ENCODE measurements around the gene PHKA2. TPM values are rescaled to one million over a fixed set of nuclear protein-coding genes. Genes with fewer than 3 reads are reported as not detected.

The PHKA2 gene
- total RNA-seq, 2 donors from 2014 or later, result 25.1 to 25.9 TPM

DNA sequence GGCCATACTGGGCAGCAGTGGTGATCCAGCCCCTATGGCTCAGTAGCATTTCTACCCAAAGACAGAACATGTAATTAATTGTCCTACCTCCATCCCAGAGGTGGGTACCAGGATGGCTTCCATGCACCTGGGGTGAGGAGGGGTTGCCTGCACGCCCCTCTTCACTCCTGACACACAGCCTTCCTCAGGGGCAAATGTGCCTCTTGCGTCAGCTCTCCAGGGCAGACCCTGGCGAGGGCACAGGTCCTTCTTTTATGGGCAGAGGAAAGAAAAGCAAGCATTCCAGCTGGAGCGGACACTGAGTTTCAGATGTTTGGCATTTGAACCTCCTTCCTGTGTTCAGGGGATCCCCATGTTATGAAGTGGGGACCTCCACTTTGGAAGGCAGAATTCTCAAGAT, 95.6 kb downstream of the PHKA2 start:
- no peak for ATAC-seq
- DNase-seq (ENCODE audit: low spot score in 2 of 2), result no peak
- Mint-ChIP-seq H3K36me3 (no peaks in the 10 kb centered on the region), H3K27ac (no peak overlapping the region), H3K9me3 (no peaks in the 10 kb centered on the region)

DNA sequence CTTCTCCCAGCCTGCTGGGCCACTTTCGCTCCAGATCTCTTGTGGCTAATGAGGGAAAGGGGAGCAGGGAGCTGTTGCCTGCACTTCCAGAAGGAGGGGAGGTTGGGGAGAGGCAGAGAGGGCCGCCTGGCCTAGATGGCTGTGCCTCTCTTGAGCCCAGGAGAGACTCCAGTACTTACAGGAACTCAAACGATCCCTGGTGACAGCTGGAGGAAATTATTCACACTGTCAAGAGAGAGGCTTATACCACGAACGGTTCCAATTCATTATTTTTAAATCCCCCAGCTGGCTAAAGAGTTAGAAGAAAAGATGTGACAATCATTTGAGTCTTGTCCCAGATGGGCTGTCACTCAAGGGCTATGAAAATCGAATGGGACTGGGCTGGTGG, 96.1 kb downstream of the PHKA2 start:
- ATAC-seq (no peak), DNase-seq (ENCODE audit: low spot score in 2 of 2) (no peak)
- Mint-ChIP-seq H3K36me3 (no peaks in the 10 kb centered on the region), H3K27ac (peak overlapping the region in 1 of 2 donors; percentile 83), H3K9me3 (no peaks in the 10 kb centered on the region)

DNA sequence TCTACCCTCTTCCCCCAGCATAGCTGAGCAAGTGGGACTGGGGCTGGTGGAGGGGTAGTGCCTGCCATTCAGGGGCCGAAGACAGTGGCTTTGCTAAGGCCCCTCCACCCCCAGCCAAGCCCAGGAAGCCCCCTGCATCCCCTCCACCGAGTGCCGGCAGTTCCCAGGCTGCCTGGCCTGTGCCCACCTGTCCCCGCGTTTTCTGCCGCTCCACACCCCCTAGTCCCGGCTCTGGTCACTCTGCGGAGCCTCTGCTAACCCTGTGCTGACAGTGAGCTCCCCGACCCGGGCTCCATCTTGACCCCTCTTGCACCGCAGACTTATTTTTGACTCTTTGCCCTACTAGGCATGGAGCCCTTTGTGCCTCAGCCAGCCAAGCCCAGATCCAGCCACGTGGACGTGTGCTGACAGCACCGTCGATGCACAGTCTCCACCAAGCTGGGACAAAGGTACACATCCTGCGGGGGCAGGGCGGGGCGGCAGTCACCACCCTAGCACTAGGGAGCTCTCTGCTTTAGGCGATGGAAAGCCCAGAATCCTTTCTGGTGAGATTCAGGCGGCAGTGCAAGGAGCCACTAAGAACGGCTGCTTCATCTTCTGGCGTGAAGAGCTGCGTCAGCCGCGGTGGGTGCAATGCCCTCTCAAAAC, 96.6 kb downstream of the PHKA2 start:
- ATAC-seq (no peak), DNase-seq (ENCODE audit: low spot score in 2 of 2) (no peak)
- Mint-ChIP-seq H3K9me3 (no peaks in the 10 kb centered on the region), H3K27ac (peak overlapping the region; percentile 83 to 95), H3K36me3 (no peaks in the 10 kb centered on the region)

DNA sequence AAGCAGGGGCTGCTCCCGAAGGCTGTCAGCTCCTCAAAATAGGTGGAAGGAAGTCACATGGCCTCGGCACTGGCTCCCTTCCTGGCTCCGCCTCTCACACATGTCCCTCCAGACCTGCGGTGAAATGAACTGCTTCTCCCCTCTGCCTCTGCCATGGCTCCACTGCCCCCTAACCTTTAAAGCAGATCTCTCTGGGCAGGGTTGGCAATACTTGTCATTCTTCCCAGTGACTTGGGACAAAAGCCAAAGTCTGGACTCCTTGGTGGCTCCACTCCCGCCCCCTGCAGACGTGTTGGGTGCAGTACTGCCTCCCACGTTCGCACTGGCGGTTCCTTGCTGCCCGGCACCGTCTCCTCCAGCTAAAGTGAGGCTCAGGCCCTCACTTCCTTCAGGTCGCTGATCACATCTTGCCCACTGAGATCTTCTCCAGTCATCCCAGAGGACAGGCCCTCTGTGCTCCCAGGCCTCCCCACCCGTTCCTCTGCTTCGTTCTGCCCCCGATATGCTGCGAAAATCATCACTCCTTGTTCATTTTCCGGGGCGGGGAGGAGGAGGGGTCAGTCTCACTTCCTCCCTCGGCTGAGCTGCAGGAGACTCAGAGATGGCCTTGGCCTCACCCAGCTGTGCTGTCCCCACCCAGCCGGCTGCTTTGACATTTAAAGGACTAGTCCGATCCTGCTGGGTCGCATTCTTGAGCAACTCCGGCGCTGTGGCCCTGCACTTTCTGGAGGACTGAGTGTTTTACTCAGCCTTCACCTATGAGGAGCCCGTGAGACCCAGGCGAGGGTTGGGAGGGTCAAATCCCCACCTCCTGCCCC, 97.4 kb downstream of the PHKA2 start:
- H3K9me3 Mint-ChIP-seq, result no peaks in the 10 kb centered on the region
- peak; percentile 73 to 80 for ATAC-seq
- peak overlapping the region; percentile 83 to 95 for H3K27ac Mint-ChIP-seq
- DNase-seq (ENCODE audit: low spot score in 2 of 2), result peak; percentile 30 to 59
- H3K36me3 Mint-ChIP-seq, result no peaks in the 10 kb centered on the region

DNA sequence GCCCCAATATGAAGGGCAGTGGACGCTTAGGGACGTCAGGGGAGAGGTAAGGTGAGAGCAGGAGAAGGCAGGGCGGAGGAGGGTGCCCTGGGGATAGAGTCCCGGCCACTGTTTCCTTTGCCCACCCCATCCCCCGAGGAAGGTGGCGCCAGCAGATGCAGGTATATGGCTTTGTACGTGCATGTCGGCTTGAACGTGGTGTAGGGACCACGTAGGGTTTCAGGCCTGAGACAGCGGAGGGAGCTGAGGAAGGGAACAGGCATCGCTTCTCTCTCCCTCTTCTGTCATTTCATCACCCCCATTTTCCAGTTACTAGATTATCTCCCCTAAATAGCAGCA, 97.9 kb downstream of the PHKA2 start:
- Mint-ChIP-seq H3K27ac (peak overlapping the region; percentile 83 to 95), H3K9me3 (no peaks in the 10 kb centered on the region), H3K36me3 (no peaks in the 10 kb centered on the region)
- ATAC-seq (peak in 1 of 2 donors; percentile 39), DNase-seq (ENCODE audit: low spot score in 2 of 2) (no peak)

DNA sequence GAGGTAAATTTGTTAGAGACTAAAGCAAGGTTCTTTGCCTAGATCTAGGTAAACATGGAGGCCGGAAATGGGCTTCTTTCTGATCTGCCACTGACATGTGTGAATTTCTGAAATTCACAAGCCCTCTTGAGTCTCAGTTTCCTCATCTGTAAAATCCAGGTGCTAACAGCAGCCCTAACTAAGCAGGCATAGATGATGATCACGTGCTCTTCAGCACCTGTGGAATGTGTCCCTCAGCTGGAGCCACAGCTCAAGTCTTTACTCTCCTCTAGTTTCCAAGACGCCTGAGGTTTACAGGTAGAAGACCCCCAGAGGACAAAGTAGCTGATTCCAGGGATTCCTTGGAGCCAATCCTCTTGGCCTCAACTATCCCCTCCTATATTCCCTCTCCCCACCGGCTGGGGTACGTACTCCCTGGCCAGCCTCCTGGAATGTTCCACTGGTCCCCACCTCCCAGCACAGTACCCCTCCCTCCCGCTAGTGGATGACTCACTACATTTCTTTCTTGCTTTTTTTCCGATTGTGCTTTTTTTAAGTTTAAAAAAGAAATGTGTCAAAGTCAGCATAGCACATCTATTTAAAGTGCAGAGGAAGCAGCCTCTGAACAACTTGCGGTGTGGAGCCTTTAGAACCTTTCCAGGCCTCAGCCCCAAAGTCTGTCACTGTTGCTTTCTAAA, 98.4 kb downstream of the PHKA2 start:
- DNase-seq (ENCODE audit: low spot score in 2 of 2), result no peak
- H3K36me3 Mint-ChIP-seq, result no peaks in the 10 kb centered on the region
- no peaks in the 10 kb centered on the region for H3K9me3 Mint-ChIP-seq
- ATAC-seq, result peak; percentile 19 to 42
- peak overlapping the region; percentile 83 to 89 for H3K27ac Mint-ChIP-seq

DNA sequence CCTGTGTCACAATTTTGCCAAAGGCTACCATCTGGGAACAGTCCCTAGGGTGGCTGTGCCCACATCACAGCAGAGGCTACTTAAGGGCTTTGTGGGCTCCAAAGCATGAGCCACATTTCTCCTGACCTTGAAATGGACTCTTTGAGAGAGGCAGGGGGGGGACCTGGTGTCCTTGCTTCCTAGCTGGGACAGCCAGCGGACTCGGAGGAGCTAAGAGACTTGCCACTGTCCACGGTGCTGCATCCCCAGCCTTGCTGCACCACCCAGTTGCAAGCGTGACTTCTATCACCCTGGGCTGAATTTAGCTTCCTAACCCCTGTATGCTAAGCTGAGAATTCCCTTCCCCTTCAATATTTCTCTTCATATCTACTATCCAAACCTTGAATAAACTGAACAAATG, 99.0 kb downstream of the PHKA2 start:
- DNase-seq (ENCODE audit: low spot score in 2 of 2) (no peak), ATAC-seq (no peak)
- peak overlapping the region in 1 of 2 donors; percentile 83 for H3K27ac Mint-ChIP-seq
- H3K36me3 Mint-ChIP-seq, result no peaks in the 10 kb centered on the region
- no peaks in the 10 kb centered on the region for H3K9me3 Mint-ChIP-seq

DNA sequence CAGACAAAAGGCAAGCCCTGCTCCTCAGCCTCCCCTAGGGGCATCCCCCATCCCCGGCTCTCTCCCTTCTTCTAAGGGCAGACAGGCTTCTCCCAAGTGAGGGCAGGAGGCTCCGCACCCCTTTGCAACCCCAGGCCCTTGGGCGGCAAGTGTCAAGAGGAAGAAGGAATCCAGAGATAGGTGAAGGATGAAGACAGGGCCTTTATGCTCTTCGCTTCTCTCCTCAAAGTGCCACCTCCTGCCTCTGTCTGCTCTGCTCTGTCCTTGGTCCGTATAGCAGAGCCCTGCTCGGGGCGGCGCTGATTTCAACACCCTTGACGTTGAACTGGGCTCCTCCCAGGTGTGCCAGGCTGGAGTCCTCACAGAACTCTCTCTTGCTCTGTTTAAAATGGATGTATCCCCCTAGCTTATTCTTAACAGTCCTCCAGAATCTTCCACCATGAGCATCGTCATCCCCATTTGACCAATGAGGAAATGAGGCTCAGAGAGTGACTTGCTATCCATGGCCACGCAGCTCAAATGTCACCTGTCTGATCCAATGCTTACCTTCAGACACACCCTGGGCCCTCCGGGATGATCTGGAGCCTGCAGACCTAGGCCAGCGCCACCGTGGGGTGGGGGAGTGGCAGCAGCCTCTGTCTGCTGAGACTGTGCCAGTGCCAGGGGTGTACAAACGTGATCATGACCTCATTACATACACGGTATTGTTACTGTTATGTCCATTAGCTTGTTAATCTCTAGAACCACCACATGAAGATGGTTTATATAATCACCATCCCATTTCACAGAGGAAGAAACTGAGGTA, 99.8 kb downstream of the PHKA2 start:
- Mint-ChIP-seq H3K36me3 (no peaks in the 10 kb centered on the region), H3K27ac (peak overlapping the region in 1 of 2 donors; percentile 77), H3K9me3 (no peaks in the 10 kb centered on the region)
- no peak for ATAC-seq
- DNase-seq (ENCODE audit: low spot score in 2 of 2), result no peak

DNA sequence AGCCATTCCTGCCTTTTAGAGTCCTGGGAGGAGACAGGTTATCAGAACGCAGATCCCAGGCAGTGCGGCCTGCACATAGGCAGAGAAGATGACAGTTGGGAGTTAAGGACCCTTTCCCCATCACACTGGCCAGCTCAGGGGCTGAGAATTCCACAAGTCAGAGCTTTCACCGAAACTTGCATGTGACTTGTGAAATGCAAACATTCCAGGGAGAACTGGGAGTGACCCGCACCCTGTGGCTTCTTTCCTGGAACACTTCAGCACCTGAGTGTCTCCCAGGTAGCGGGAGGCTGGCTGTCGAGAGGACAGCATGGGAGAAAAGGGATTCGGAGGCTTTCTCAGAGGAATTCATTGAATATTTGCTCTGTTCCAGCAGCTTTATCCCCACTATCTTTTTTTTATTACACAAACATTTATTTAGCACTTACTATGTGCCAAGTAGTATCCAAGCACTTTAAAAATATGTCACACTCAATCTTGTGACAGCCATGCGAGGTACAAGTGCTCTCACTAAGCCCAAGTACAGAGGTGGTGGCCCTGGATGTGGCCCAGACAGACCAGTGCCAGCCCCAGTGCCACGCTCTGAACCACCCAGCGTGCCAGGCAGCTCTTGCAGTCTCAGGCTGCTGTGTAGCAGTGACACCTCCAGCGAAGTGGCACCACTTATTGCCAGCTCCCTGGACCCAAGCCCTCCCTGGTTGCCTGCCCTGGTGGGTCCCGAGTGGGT, 100.5 kb downstream of the PHKA2 start:
- ATAC-seq (no peak), DNase-seq (ENCODE audit: low spot score in 2 of 2) (no peak)
- H3K36me3 Mint-ChIP-seq, result no peaks in the 10 kb centered on the region
- no peaks in the 10 kb centered on the region for H3K9me3 Mint-ChIP-seq
- no peak overlapping the region for H3K27ac Mint-ChIP-seq

DNA sequence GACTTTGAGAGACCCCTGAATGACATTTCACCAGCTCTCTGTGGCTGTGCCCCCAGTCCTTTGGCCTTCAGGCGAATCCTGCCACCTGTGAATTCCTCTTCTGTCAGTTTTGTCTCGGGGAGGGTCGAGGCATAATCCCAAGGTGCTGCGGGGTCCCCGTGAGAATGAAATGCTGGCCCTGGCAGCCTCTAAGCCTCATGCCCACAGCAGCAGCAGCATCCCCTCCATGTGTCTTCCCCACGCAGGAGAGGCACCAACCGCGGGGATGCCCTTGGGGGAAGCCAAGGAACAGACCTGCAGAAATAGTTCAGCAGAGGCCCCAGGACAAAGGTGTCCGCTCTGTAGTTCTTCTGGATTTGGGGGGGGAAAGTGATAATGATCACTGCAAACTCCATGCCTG, 104.8 kb downstream of the PHKA2 start:
- Mint-ChIP-seq H3K9me3 (no peaks in the 10 kb centered on the region), H3K27ac (no peak overlapping the region), H3K36me3 (no peaks in the 10 kb centered on the region)
- ATAC-seq (no peak), DNase-seq (ENCODE audit: low spot score in 2 of 2) (no peak)

DNA sequence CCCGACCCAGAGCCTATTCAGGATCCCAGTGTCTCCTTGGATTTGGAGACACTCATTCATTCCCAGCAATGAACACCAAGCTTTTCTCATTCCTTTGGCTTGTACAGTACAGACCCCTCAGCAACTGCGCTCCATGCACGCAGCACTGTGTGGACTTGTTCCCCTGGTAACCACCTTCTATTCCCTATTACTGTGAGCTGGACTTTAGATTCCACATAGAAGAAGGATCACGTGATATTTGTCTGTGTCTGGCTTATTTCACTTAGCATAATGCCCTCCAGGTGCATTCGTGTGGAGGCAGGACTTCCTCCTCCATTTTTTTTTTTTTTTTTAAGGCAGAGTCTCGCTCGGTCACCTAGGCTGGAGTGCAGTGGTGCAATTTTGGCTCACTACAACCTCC, 106.4 kb downstream of the PHKA2 start:
- ATAC-seq, result no peak
- DNase-seq (ENCODE audit: low spot score in 2 of 2), result no peak
- H3K27ac Mint-ChIP-seq, result no peak overlapping the region
- no peaks in the 10 kb centered on the region for H3K36me3 Mint-ChIP-seq
- no peaks in the 10 kb centered on the region for H3K9me3 Mint-ChIP-seq

DNA sequence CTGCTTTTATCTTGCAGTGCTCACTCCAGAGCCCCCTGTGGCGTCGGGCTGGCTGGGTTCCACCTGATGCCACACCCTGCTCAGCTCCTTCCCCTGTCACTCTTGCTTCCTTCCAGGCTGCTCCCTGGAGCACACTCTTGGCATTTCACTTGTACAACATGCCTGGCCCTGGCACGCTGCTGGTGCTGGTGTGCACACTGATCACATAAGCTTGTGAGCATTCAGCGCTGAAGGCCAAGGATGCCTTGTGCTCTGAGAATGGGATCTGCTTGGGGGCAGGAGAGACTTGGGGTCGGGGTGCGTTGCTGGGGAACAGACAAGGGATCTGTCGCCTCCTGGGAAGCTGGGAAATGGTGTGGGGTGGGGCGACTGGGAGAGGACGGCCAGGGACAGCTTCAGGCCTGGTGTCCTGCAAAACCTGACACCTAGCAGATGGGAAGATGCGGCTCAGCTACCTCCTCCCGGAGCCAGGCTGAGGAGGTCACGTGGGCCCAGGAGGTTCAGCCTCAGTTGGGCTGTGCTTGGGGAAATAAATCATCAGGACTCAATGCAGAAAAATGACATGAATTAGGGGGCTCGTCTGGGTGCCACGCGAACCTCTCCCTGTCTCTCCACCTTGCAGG, 108.5 kb downstream of the PHKA2 start:
- DNase-seq (ENCODE audit: low spot score in 2 of 2), result no peak
- no peaks in the 10 kb centered on the region for H3K36me3 Mint-ChIP-seq
- H3K9me3 Mint-ChIP-seq, result no peaks in the 10 kb centered on the region
- no peak for ATAC-seq
- H3K27ac Mint-ChIP-seq, result no peak overlapping the region

DNA sequence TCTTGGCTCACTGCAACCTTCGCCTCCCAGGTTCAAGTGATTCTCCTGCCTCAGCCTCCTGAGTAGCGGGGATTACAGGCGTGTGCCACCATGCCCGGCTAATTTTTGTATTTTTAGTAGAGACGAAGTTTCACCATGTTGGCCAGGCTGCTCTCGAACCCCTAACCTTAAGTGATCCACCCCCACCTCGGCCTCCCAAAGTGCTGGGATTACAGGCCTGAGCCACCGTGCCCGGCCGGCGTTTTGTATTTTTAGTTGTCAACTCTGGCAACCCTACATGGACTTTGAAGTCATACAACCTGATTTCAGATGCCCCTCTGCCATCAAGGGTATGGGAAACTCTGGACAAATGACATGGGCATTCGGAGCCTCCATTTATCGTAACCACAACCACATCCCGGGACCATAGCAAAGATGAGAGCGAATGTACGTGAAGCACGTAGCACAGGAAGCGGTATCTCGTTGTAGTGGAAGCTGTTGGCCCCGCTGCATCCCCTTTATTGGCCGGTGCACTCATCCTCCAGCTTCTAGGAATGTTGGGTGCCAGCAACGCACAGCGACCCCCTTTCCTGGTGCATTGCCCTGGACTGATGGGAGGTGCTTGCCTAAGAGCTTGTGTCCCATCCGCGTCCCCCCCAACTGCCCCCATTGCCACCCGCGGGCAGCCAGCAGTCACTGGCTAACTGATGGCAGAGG, 109.2 kb downstream of the PHKA2 start:
- Mint-ChIP-seq H3K27ac (no peak overlapping the region), H3K36me3 (no peaks in the 10 kb centered on the region), H3K9me3 (no peaks in the 10 kb centered on the region)
- ATAC-seq, result no peak
- no peak for DNase-seq (ENCODE audit: low spot score in 2 of 2)

DNA sequence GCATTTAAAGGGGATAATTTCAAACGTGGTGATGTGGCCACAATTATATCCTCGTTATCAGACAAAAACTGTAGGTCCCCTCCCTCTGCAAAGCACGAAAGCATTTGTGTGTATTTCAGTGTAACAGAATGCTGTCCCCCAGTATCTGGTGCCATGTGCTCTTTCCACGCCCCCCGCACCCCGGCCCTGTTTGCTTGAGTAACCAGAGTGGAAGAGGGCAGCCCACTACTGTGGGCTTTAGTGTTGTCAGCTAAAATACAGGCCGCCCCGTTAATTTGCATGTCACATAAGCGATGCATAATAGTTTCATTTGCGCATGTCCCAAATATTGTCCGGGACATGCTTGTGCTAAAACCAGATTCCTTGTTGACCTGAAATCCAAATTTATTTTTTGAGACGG, 110.1 kb downstream of the PHKA2 start:
- Mint-ChIP-seq H3K27ac (no peak overlapping the region), H3K9me3 (no peaks in the 10 kb centered on the region), H3K36me3 (no peaks in the 10 kb centered on the region)
- no peak for DNase-seq (ENCODE audit: low spot score in 2 of 2)
- ATAC-seq, result no peak

DNA sequence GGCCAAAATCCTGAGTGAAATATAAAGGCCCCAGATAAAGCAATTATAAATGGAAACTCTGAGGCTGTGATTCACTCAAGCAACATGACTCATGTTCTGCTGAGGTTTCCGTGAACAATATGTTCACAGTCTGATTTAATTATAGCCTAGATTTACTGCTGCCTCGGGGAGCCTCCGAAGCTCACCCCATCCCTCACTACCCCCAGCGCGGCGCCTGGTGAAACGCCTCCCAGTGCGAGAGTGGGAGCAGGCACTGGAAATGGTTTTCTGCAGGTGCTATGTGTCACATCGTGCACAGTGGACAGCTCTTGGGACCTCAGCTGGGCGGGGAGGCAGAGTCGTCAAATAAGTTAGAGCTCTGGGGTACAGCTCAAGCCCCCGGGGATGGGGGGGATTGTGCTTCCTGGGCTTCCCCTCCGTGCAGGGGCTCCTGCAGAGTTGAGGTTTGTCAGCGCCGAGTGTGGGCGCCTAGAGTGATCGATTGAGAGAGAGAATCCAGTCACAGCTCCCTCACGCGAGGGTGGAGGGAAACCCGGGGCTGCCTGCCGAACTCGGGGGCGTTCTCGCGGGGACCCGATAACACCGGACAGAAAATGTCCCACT, 110.6 kb downstream of the PHKA2 start:
- H3K27ac Mint-ChIP-seq, result no peak overlapping the region
- ATAC-seq, result peak; percentile 87 to 89

More for the DNA sequence above, 110.6 kb downstream of the PHKA2 start:
- no peaks in the 10 kb centered on the region for H3K36me3 Mint-ChIP-seq
- H3K9me3 Mint-ChIP-seq, result no peaks in the 10 kb centered on the region
- DNase-seq (ENCODE audit: low spot score in 2 of 2), result no peak

Data from activated naive CD4-positive, alpha-beta T cell treated with anti-CD3 and anti-CD28 coated beads, Interleukin-2, amount 50 U/mL, for 72 hours (primary cell).